Stimulated activated CD4-positive, alpha-beta T cell treated with anti-CD3 and anti-CD28 coated beads, Interleukin-15, amount 100 ng/mL, for 1 hour (primary cell): ENCODE measurements around the gene COMT.
"Not testable (repeated sequence)": the region's sequence is repeated elsewhere in the genome, so short reads cannot be mapped to it uniquely, and the experiment has no call there.

Experiments
- DNase-seq, 2 donors: peaks; one replicate each; pipeline ENCODE4 v3.0.0-alpha.2; 2020; ENCODE audit warnings: low read depth in 1 of 2, low spot score in 1 of 2

The COMT gene

DNA sequence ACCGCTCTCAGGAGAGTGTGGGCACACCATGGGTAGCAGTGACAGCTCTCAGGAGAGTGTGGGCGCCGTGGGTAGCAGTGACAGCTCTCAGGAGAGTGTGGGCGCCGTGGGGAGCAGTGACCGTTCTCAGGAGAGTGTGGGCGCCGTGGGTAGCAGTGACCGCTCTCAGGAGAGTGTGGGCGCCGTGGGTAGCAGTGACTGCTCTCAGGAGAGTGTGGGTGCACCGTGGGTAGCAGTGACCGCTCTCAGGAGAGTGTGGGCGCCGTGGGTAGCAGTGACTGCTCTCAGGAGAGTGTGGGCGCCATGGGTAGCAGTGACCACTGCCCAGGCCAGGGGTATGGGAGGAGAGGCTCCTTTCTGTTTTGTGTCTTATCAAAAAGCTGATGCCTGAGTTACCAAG is 33.7 kb upstream of the COMT start:
- DNase-seq, result not testable (repeated sequence)

- DNase-seq, result peak; percentile 66 to 73
Measured at GRCh38 chr22:19909350-19910179, 32.0 kb upstream of the COMT start.

GRCh38 chr22:19910180-19910744 is 31.3 kb upstream of the COMT start:
- no peak for DNase-seq

GRCh38 chr22:19911540-19912270 is 29.9 kb upstream of the COMT start:
- DNase-seq, result no peak

GRCh38 chr22:19912271-19912999 is 29.1 kb upstream of the COMT start:
- DNase-seq, result no peak

- no peak for DNase-seq
Measured at GRCh38 chr22:19913337-19913936, 28.1 kb upstream of the COMT start.

GRCh38 chr22:19914201-19914943 is 27.2 kb upstream of the COMT start:
- DNase-seq, result no peak

DNA sequence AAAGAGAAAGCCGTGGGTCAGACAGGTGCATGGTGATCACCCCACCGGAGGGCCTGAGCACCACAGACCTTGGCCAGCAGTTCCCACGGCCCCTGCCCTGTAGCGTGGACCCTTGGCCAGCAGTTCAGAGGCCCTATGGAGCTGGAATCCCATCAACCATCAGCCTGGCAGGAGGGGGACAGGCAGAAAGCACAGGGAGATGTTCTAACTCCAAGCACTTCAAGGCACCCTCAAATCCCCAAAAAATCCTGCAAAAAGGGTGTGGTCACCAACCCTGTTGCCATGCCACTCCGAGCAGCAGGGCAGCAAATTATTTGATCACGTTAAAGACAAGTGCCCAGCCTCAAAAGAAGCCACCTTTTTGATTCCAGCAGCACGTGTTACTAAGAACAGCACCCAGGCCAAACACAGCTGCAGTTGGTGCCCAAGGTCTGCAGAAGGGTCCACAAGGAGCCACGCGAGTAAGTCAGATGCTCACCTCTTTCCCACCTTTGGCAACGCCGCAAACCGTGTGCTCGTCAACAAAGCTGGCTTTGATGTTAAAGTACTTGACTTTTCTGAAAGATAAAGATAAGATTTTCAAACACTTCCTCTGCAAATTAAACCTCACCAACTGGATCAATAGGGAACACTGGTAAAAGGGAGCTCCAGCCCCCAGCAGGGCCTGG is 26.2 kb upstream of the COMT start:
- no peak for DNase-seq

DNA sequence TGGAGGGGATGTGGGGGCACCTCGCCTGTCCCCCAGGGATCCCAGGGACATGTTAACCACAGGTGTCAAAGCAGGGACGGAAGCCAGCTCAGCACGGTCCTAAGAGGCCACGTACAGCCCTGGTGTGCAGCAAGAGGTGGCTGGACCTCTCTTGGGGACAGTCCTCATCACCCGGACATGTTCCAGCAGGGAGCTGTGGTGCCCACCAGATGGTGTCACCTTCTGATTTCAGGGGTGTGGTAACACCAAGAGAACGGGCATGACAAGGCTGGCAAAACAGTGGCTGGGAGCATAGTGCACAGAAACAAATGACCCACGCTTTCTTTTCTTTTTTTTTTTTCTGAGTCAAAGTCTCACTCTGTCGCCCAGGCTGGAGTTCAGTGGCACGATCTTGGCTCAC is 25.6 kb upstream of the COMT start:
- no peak for DNase-seq

GRCh38 chr22:19916941-19917340 is 24.6 kb upstream of the COMT start:
- DNase-seq, result no peak

DNA sequence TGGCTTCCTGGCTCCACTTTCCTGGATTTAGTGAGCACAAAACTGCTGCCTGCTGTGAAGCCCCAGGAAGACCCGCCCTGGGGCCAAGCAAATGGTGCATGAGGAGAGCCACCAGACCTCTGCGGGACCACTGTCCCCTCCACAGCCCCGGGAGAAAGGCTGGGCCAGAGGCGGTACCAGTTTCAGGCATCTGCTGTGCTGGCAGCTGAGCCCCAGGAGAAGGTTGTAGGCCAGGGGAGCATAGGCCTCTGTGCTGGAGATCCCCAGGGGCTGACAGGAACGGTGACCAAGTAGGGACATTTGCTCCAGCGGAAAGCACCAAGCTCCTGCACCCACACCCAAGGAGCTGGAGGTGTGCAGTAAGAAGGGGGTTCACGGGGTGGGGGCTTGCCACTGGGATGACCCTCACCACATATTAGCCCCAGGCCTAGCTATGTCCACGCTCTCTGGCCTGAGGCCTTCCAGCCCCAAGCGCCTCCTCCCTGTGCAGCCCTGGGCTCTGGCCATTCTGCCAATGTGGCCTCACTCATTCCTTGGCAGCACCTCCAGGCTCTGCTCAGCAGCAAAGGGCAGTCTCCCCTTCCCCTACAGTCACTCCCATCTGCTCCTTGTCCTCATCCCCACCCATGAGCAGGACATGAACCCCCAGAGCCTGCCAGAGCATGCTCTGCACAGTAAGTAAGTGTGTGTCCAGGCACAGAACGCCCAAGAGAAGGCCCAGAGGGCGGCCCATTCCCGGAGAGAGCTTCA is 24.0 kb upstream of the COMT start:
- DNase-seq, result no peak

DNA sequence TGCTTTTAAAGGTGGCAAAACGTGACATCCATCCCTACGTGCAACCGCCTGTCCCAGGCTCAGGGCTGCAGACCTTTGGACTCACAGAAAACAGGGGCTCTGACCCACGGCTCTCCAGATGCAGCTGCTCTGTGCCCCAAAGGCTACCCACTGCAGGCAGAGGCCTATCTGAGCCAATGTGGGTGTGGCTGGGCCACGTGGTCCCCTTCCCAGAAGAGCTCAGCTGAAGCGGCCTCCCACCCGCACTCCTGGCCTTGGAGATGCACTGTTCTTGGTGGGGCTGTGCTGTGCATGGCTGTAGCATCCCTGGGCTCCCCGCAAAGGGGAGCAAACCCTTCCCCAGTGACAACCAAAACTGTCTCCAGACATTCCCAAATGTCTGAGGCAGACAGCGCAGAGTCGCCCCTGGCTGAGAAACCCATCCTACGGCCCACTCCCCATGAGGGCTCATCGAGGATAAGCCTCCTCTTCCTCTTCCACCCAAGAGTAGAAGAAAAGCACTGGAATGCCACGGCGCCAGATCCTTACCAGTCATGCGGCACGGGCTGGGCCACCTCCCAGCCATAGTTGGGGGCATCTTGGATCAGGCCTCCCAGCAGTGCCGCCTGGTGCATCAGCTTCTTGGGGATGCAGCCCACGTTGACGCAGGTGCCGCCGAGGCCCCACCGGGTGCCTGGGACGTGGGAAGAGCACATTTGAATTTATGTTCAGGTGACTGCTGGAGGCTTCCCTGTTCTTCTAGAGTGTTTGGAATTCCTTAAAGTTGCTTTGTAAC is 23.1 kb upstream of the COMT start:
- no peak for DNase-seq

- DNase-seq, result no peak
Measured at GRCh38 chr22:19919701-19920363, 21.7 kb upstream of the COMT start.

DNA sequence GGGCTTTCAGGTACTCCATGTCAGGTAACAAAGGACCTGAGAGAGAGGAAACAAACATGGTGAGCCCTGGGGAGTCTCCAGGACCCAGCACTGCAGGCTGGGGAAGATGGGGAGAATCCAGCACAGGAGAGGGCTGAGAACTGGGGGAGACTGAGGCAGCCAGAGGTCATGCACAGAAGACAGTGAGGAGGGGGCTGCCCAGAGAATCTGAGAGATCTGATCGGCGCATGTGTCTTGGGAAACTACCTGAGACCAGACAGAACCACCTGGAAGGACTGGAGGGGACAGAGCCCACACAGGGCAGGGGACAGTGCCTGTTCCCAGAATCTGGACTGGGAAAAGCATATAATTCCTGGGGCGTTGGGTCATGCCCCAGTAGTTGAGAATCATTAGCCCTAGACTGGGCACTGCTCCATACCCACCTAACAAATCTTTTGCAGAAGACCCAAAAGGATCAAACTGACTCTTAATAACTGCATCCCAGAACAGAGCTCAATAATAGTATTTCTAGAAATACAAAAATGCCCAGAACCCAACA is 20.0 kb upstream of the COMT start:
- DNase-seq, result no peak

DNA sequence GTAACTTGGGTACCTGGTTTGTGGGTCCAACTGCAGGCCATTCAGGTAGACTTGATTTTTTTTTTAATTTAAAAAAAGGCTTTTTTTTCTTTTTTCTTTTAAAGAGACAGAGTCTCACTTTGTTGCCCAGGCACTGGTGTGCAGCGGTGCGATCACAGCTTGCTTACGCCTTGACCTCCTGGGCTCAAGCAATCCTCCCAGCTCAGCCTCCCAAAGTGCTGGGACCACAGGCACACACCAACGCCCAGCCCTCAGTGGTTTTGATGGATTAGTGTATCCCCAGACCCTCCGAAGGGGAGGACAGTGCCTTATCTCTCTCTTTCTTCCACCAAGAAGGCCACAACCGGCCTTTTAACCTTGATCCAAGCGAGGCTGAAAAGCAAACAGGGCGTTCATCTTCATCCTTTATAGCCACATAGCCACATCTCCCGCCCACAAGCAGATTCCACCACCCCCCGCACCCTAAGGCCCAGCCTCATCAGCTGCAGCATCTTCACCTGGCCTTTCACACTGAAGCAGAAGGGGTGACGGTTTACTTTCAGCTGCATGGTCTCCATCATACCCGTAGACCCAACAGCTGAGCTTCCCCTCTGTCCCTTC is 17.6 kb upstream of the COMT start:
- DNase-seq, result no peak

DNA sequence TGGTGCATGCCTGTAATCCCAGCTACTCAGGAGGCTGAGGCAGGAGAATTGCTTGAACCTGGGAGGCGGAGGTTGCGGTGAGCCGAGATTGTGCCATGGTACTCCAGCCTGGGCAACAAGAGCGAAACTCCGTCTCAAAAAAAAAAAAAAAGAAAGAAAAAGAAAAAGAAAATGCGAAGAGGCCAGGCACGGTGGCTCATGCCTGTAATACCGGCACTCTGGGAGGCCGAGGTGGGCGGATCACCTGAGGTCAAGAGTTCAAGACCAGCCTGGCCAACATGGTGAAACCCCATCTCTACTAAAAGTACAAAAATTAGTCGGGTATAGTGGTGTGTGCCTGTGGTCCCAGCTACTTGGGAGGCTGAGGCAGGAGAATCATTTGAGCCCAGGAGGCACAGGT is 15.5 kb upstream of the COMT start:
- DNase-seq, result not testable (repeated sequence)

- no peak for DNase-seq
Measured at GRCh38 chr22:19927696-19928095, 13.9 kb upstream of the COMT start.
